HFFc6 (cell line): Measurements from ENCODE around the gene TBC1D4. TPM values are rescaled to one million over a fixed set of nuclear protein-coding genes. Genes with fewer than 3 reads are reported as not detected.
"Not testable (repeated sequence)": the region's sequence is repeated elsewhere in the genome, so short reads cannot be mapped to it uniquely, and the experiment has no call there.

Experiments used
- DNase-seq: peaks from one replicate; pipeline ENCODE4 v3.0.0-alpha.2; 2018
- H3K27ac Mint-ChIP-seq: 2 replicates; pipeline ENCODE4 v1.8.0; 2020; ENCODE audit warnings: mild to moderate bottlenecking, mixed read lengths
- H3K27me3 Mint-ChIP-seq: 2 replicates; pipeline ENCODE4 v1.8.0; 2021; ENCODE audit warnings: mild to moderate bottlenecking, moderate library complexity, mixed read lengths; ENCODE audit not compliant: insufficient read depth
- H3K36me3 Mint-ChIP-seq: 2 replicates; pipeline ENCODE4 v1.8.0; 2021; ENCODE audit warnings: low read depth, mixed read lengths
- H3K4me1 Mint-ChIP-seq: 2 replicates; pipeline ENCODE4 v1.8.0; 2020; ENCODE audit warnings: low read depth, mixed read lengths
- H3K4me3 Mint-ChIP-seq: 2 replicates; pipeline ENCODE4 v1.8.0; 2020; ENCODE audit warnings: mild to moderate bottlenecking, moderate library complexity, mixed read lengths
- H3K9me3 Mint-ChIP-seq: 2 replicates; pipeline ENCODE4 v1.8.0; 2020; ENCODE audit warnings: mild to moderate bottlenecking, mixed read lengths
- CTCF ChIP-seq: fragments of 200-600 bp; sonication (generic); IDR thresholded peaks from 2 replicates; pipeline ENCODE4 v1.5.0; 2021; ENCODE audit warnings: antibody characterized with exemption, mild to moderate bottlenecking
- total RNA-seq, 6 experiments: library from RNA; stranded (reverse); fragmentation: NEBNext Ultra II Directional; extraction: Animal tissue kit (Norgen Biotek cat#: 25700); gene quantifications; 2 replicates in 1 of 6; 3 replicates in 5 of 6; pipeline ENCODE4 v1.2.3, GENCODE V29; 2021

The TBC1D4 gene
- total RNA-seq, 6 experiments from 2014 or later = 13.6 to 20.6 (median 16.6) TPM

DNA sequence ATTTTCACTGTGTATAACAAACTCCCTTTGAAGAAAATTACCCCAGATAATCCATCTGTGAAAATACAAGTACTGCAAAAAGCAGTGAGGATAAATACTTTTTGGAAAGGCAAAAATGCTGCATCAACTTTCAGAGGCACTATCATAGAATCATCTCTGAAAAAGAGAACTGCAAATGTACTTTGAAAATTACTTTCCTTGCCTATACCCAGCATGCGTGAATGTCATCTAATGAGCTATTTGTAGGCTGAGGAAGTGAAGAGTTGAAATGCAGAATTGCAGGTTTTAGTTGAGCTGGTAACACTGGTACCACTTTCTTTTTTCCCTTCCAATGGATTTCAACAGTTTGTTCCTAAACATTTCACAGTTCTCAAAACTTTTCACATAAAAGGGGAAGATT lies 196.7 kb downstream of the TBC1D4 start:
- H3K27ac Mint-ChIP-seq = no peak overlapping the region
- DNase-seq = no peak
- peaks cover 1% of the 10 kb centered on the region; the same call in 1 of the 2 replicates for H3K27me3 Mint-ChIP-seq
- no peak for TF ChIP-seq CTCF
- H3K4me3 Mint-ChIP-seq = no peak overlapping the region
- H3K4me1 Mint-ChIP-seq = no peaks in the 10 kb centered on the region
- H3K9me3 Mint-ChIP-seq = no peaks in the 10 kb centered on the region; the same call in 1 of the 2 replicates
- H3K36me3 Mint-ChIP-seq = peaks cover 43% of the 10 kb centered on the region

DNA sequence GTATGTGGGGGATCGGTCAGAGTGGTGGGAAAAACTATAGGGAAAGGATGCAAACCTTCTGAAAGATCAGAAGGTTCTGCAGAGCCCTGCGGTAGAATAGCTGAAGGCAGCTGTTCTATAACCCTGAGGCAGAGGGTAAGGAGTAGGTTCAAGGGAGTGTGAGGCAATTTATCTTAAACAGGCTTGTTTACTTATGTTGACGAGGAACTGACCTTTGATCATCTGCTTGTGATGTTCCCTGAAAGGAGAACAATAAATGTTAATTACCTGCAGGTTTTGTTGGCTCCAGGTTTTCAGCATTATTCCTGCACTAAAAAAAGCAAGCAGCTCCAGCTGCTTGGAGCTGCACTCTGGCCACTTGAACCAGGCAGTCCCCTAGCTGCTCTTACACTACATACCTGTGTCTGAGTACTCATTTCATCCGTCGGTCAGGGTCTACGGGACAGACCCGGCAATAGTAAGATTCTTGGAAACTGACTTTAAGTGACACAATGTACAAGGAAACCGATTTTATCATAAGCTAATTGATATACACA lies 202.1 kb downstream of the TBC1D4 start:
- no peaks in the 10 kb centered on the region; the same call in 1 of the 2 replicates for H3K9me3 Mint-ChIP-seq
- no peak overlapping the region for H3K4me3 Mint-ChIP-seq
- H3K36me3 Mint-ChIP-seq = peaks cover 21% of the 10 kb centered on the region
- no peak for DNase-seq
- H3K4me1 Mint-ChIP-seq = no peaks in the 10 kb centered on the region
- H3K27me3 Mint-ChIP-seq = peaks cover 7% of the 10 kb centered on the region
- H3K27ac Mint-ChIP-seq = no peak overlapping the region
- no peak for TF ChIP-seq CTCF

DNA sequence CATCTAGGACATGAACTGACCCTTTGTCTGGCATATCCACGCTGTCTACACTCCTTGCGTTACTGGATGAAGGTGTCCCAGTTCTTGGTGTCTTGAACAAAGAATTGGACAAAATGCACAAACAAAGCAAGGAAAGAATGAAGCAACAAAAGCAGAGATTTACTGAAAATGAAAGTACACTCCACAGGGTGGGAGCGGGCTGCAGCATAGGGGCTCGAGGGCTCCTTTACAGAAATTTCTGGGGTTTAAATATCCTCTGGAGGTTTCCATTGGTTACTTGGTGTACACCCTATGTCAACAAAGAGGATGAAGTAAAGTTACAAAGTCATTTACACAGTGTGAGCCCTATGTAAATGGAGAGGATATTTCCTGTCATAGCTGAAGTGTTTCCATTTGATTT lies 208.3 kb downstream of the TBC1D4 start:
- not testable (repeated sequence) for H3K36me3 Mint-ChIP-seq, H3K9me3 Mint-ChIP-seq, H3K4me1 Mint-ChIP-seq, DNase-seq, H3K4me3 Mint-ChIP-seq, H3K27me3 Mint-ChIP-seq, H3K27ac Mint-ChIP-seq

- H3K27ac Mint-ChIP-seq = no peak overlapping the region
- no peaks in the 10 kb centered on the region for H3K4me1 Mint-ChIP-seq
- no peaks in the 10 kb centered on the region; the same call in 1 of the 2 replicates for H3K36me3 Mint-ChIP-seq
- TF ChIP-seq CTCF = no peak
- no peak for DNase-seq
- no peak overlapping the region for H3K4me3 Mint-ChIP-seq
- peaks cover 1% of the 10 kb centered on the region; the same call in 1 of the 2 replicates for H3K27me3 Mint-ChIP-seq
- H3K9me3 Mint-ChIP-seq = peaks cover 4% of the 10 kb centered on the region; the same call in 1 of the 2 replicates
These were observed 210.1 kb downstream of the TBC1D4 start for GRCh38 chr13:75271846-75272245.

DNA sequence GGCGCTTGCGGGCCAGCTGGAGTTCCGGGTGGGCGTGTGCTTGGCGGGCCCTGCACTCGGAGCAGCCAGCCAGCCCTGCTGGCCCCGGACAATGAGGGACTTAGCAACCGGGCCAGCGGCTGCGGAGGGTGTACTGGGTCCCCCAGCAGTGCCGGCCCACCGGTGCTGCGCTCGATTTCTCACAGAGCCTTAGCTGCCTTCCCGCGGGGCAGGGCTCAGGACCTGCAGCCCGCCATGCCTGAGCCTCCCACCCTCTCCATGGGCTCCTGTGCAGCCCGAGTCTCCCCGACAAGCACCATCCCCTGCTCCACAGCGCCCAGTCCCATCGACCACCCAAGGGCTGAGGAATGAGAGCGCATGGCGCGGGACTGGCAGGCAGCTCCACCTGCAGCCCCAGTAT lies 213.5 kb downstream of the TBC1D4 start:
- H3K27ac Mint-ChIP-seq, H3K36me3 Mint-ChIP-seq, H3K9me3 Mint-ChIP-seq, H3K27me3 Mint-ChIP-seq, DNase-seq, H3K4me1 Mint-ChIP-seq, H3K4me3 Mint-ChIP-seq: not testable (repeated sequence)

DNA sequence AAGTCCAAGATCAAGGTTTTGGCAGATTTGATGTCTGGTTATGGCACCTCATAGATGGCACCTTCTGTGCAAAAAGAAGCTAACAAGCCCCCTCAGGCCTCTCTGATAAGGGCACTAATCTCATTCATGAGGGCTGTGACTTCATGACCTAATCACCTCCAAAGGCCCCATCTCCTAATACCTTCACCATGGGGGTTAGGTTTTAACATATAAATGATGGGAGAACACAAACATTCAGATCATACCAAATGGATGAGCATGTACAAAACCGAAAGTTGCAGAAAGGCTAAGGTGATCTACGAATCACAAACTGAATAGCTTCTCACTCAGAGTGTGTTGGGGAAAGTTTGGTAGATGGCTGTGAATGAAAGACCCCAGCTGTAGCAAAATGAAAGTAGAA lies 217.4 kb downstream of the TBC1D4 start:
- peaks cover 8% of the 10 kb centered on the region; the same call in 1 of the 2 replicates for H3K4me1 Mint-ChIP-seq
- H3K27ac Mint-ChIP-seq = no peak overlapping the region
- H3K27me3 Mint-ChIP-seq = peaks cover 8% of the 10 kb centered on the region
- DNase-seq = no peak
- H3K4me3 Mint-ChIP-seq = no peak overlapping the region
- 0 out of 2 replicates have a peak, but pooled peaks cover 4% of the 10 kb centered on the region for H3K9me3 Mint-ChIP-seq
- no peaks in the 10 kb centered on the region for H3K36me3 Mint-ChIP-seq
- no peak for TF ChIP-seq CTCF
